GM19240 (cell line): ENCODE results near the gene ZNF700.
"Not testable (repeated sequence)": the region's sequence is repeated elsewhere in the genome, so short reads cannot be mapped to it uniquely, and the experiment has no call there.

ENCODE experiments used
- DNase-seq: peaks from one replicate; pipeline ENCODE4 v3.0.0; 2011; ENCODE audit warnings: low spot score; ENCODE audit not compliant: insufficient read length

Gene ZNF700

GRCh38 chr19:11924886-11925650 lies at the start of gene ZNF700:
Gene ZNF700, plus strand, starts transcription at chr19:11925107. Its CDS starts 104 bp downstream, at chr19:11925211.
- peak; percentile 72 for DNase-seq

- DNase-seq = not testable (repeated sequence)
Observed at GRCh38 chr19:11879687-11880266, 45.1 kb upstream of the ZNF700 start.

GRCh38 chr19:11880598-11880997 lies 44.3 kb upstream of the ZNF700 start:
- no peak for DNase-seq

GRCh38 chr19:11881151-11881800 lies 43.6 kb upstream of the ZNF700 start:
- no peak for DNase-seq

- no peak for DNase-seq
Observed at GRCh38 chr19:11882606-11883005, 42.3 kb upstream of the ZNF700 start.

GRCh38 chr19:11887234-11887610 lies 37.7 kb upstream of the ZNF700 start:
- no peak for DNase-seq

- peak; percentile 11 for DNase-seq
Observed at GRCh38 chr19:11887611-11888531, 37.0 kb upstream of the ZNF700 start, which contains the start of gene ZNF69. Gene ZNF69, plus strand, starts transcription at chr19:11887782. Its CDS starts 142 bp downstream, at chr19:11887924.

- DNase-seq = not testable (repeated sequence)
Observed at GRCh38 chr19:11889901-11890300, 35.0 kb upstream of the ZNF700 start.

- no peak for DNase-seq
Observed at GRCh38 chr19:11890634-11891033, 34.3 kb upstream of the ZNF700 start.

- DNase-seq = no peak
Observed at GRCh38 chr19:11894851-11895250, 30.1 kb upstream of the ZNF700 start.

- DNase-seq = no peak
Observed at GRCh38 chr19:11902228-11902627, 22.7 kb upstream of the ZNF700 start.

- DNase-seq = no peak
Observed at GRCh38 chr19:11905928-11906327, 19.0 kb upstream of the ZNF700 start.

- DNase-seq = not testable (repeated sequence)
Observed at GRCh38 chr19:11911937-11912336, 13.0 kb upstream of the ZNF700 start.

- DNase-seq = not testable (repeated sequence)
Observed at GRCh38 chr19:11914417-11915051, 10.4 kb upstream of the ZNF700 start.

- no peak for DNase-seq
Observed at GRCh38 chr19:11921852-11922495, 2.9 kb upstream of the ZNF700 start.

GRCh38 chr19:11925651-11926187 lies 812 bp downstream of the ZNF700 start:
- not testable (repeated sequence) for DNase-seq

- no peak for DNase-seq
Observed at GRCh38 chr19:11927227-11927626, 2.3 kb downstream of the ZNF700 start.

GRCh38 chr19:11931051-11931450 lies 6.1 kb downstream of the ZNF700 start:
- DNase-seq = no peak

- DNase-seq = no peak
Observed at GRCh38 chr19:11931513-11931912, 6.6 kb downstream of the ZNF700 start.

- DNase-seq = not testable (repeated sequence)
Observed at GRCh38 chr19:11935829-11936228, 10.9 kb downstream of the ZNF700 start.
